ENCODE measurements around the gene ABHD12B. TPM values are rescaled to one million over a fixed set of nuclear protein-coding genes. Genes with fewer than 3 reads are reported as not detected.

The ABHD12B gene
- total RNA-seq, 1 donor from 2014 or later, result not detected

GRCh38 chr14:50860478-50861086, 11.3 kb upstream of the ABHD12B start:
- H3K4me1 Mint-ChIP-seq, result peaks cover 12% of the 10 kb centered on the region
- no peaks in the 10 kb centered on the region for H3K27me3 Mint-ChIP-seq
- H3K27ac Mint-ChIP-seq, result peak overlapping the region; percentile 77
- ATAC-seq (ENCODE audit: low read depth) (peak; percentile 73), DNase-seq (peak; percentile 78)
- ChIA-PET CTCF (interaction anchor here (0.6 to 6.9 kb wide), 36 partner anchors 9 to 540 kb away, joined by 3 to 216 read pairs (median 5); partner anchors contain the start of gene NIN), POLR2A (interaction anchor here (0.6 to 3.1 kb wide), 20 partner anchors 9 to 772 kb away, joined by 3 to 50 read pairs (median 5); partner anchors contain the start of genes NIN, SAV1 and TRIM9)
- peak overlapping the region; percentile 89 for H3K4me3 Mint-ChIP-seq
- intact Hi-C loops (cut with micrococcal nuclease), result loop anchor here (1.0 to 10.0 kb wide), 13 partner anchors 25 to 546 kb away; partner anchors contain the start of genes DMAC2L, L2HGDH and NIN
- no peaks in the 10 kb centered on the region for H3K36me3 Mint-ChIP-seq (ENCODE audit: low read depth)
- no peaks in the 10 kb centered on the region for H3K9me3 Mint-ChIP-seq
- TF ChIP-seq CTCF (IDR thresholded peaks at IDR 0.05), result peak; percentile 10

- Mint-ChIP-seq H3K4me3 (no peak overlapping the region), H3K27me3 (peaks cover 6% of the 10 kb centered on the region), H3K36me3 (ENCODE audit: low read depth) (no peaks in the 10 kb centered on the region), H3K27ac (no peak overlapping the region), H3K9me3 (no peaks in the 10 kb centered on the region), H3K4me1 (peaks cover 12% of the 10 kb centered on the region)
- CTCF ChIA-PET, result interaction anchor here (1.3 to 6.9 kb wide), 4 partner anchors 31 to 357 kb away, joined by 3 to 216 read pairs (median 78); partner anchors contain the start of gene NIN
- ATAC-seq (ENCODE audit: low read depth), result no peak
- DNase-seq, result no peak
- TF ChIP-seq CTCF (IDR thresholded peaks at IDR 0.05), result no peak
- intact Hi-C loops (cut with micrococcal nuclease), result loop anchor here (10.0 kb wide), 1 partner anchor 547 kb away; the partner anchor contains the start of genes DMAC2L and L2HGDH
- POLR2A ChIA-PET, result no interaction called here
Measured at GRCh38 chr14:50862036-50862570, 9.8 kb upstream of the ABHD12B start.

- H3K27me3 Mint-ChIP-seq, result peaks cover 15% of the 10 kb centered on the region
- ATAC-seq (ENCODE audit: low read depth), result no peak
- ChIA-PET POLR2A (no interaction called here), CTCF (interaction anchor here (6.9 kb wide), 1 partner anchor 90 kb away, joined by 216 read pairs; no protein-coding TSS in a partner anchor)
- no peaks in the 10 kb centered on the region for H3K36me3 Mint-ChIP-seq (ENCODE audit: low read depth)
- no peak overlapping the region for H3K27ac Mint-ChIP-seq
- H3K4me3 Mint-ChIP-seq, result no peak overlapping the region
- DNase-seq, result no peak
- no peak for TF ChIP-seq CTCF (IDR thresholded peaks at IDR 0.05)
- intact Hi-C loops (cut with micrococcal nuclease), result loop anchor here (10.0 kb wide), 1 partner anchor 549 kb away; the partner anchor contains the start of genes DMAC2L and L2HGDH
- H3K9me3 Mint-ChIP-seq, result no peaks in the 10 kb centered on the region
- peaks cover 10% of the 10 kb centered on the region for H3K4me1 Mint-ChIP-seq
Measured at GRCh38 chr14:50864237-50864636, 7.6 kb upstream of the ABHD12B start.

GRCh38 chr14:50864946-50865345, 6.9 kb upstream of the ABHD12B start:
- intact Hi-C loops (cut with micrococcal nuclease), result loop anchor here (10.0 kb wide), 1 partner anchor 550 kb away; the partner anchor contains the start of genes DMAC2L and L2HGDH
- no peaks in the 10 kb centered on the region for H3K36me3 Mint-ChIP-seq (ENCODE audit: low read depth)
- H3K4me3 Mint-ChIP-seq, result no peak overlapping the region
- TF ChIP-seq CTCF (IDR thresholded peaks at IDR 0.05), result no peak
- POLR2A ChIA-PET, result no interaction called here
- no peak for ATAC-seq (ENCODE audit: low read depth)
- H3K9me3 Mint-ChIP-seq, result no peaks in the 10 kb centered on the region
- H3K27me3 Mint-ChIP-seq, result peaks cover 21% of the 10 kb centered on the region
- CTCF ChIA-PET, result interaction anchor here (1.1 to 1.6 kb wide), 2 partner anchors 87 to 150 kb away, joined by 3 to 4 read pairs; no protein-coding TSS in a partner anchor
- H3K27ac Mint-ChIP-seq, result no peak overlapping the region
- H3K4me1 Mint-ChIP-seq, result peaks cover 6% of the 10 kb centered on the region
- DNase-seq, result no peak

Data from activated B cell treated with CpG ODN at 0.5 μM for 24 hours (primary cell).